AG04449 (cell line): ENCODE data around the gene BASP1.

ENCODE experiments used
- CTCF ChIA-PET: fragments of 350-600 bp; formaldehyde crosslinking; extraction: SDS; loops from one replicate; lab custom pipeline; 2021; ENCODE audit warnings: antibody characterized with exemption; lab: Yijun Ruan, JAX
- POLR2A ChIA-PET: fragments of 400-600, 350-600 bp; formaldehyde crosslinking; extraction: SDS; loops from one replicate; lab custom pipeline; 2020; ENCODE audit warnings: antibody characterized with exemption, inconsistent platforms; lab: Yijun Ruan, JAX
- DNase-seq: peaks from one replicate; pipeline ENCODE4 v3.0.0-alpha.2; 2010; ENCODE audit warnings: low read depth, low spot score
- H3K4me3 ChIP-seq: 2 replicates; pipeline ENCODE4 v1.5.1; 2011; ENCODE audit warnings: low read depth, mild to moderate bottlenecking, control low read depth, low read length
- TF ChIP-seq, protein P1 (sequence below): IDR thresholded peaks from one replicate; pipeline ENCODE4 v1.5.1; 2011; ENCODE audit warnings: mild to moderate bottlenecking, moderate library complexity, low read length, control low read depth, inconsistent platforms; ENCODE audit not compliant: insufficient read depth; ENCODE audit errors: missing control alignments

The BASP1 gene

DNA sequence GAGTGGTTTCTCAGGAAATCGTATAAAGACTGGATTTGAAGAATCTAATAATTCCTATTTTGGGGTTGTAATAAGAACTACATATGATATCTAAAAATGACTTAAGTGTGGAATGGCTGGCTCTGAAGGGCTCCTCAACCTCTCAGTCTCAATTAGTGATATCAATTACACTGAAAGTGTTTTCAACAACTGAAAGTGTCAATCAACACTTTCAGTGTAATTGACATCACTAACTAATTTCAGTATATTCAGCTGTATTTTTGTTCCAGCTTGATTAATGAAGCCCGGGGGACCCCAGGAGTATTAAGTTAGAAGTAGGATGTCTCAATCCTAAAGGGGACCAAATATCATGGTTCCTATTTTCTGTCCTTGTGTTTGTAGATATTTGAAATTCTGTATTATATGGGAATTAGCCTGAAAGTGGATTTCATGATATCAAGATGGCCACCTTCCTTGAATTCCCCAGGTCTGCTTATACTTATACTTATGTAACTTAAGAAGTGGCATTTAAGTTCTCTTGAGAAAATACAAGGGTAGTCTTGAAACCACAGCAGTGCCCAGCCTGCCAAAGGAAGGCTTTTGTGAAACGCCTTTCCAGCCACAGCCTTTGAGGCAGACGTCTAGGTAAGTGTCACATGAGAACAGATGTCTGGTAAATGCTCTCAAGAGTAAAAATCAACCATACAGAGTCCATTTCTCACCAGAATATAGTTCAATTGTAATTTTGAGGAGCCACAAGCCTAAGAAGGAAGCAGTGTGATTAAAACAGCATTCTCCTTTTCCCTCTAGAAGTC lies 4.6 kb downstream of the BASP1 start:
- no peak for DNase-seq
- CTCF ChIA-PET: interaction anchor here (1.0 to 1.3 kb wide), 2 partner anchors 13 to 1083 kb away, joined by 3 read pairs; no protein-coding TSS in a partner anchor
- POLR2A ChIA-PET: no interaction called here
- TF ChIP-seq, protein P1, sequence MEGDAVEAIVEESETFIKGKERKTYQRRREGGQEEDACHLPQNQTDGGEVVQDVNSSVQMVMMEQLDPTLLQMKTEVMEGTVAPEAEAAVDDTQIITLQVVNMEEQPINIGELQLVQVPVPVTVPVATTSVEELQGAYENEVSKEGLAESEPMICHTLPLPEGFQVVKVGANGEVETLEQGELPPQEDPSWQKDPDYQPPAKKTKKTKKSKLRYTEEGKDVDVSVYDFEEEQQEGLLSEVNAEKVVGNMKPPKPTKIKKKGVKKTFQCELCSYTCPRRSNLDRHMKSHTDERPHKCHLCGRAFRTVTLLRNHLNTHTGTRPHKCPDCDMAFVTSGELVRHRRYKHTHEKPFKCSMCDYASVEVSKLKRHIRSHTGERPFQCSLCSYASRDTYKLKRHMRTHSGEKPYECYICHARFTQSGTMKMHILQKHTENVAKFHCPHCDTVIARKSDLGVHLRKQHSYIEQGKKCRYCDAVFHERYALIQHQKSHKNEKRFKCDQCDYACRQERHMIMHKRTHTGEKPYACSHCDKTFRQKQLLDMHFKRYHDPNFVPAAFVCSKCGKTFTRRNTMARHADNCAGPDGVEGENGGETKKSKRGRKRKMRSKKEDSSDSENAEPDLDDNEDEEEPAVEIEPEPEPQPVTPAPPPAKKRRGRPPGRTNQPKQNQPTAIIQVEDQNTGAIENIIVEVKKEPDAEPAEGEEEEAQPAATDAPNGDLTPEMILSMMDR: no peak
- 0 out of 2 replicates have a peak overlapping the region, but pooled peaks have one; percentile 9 for H3K4me3 ChIP-seq

DNA sequence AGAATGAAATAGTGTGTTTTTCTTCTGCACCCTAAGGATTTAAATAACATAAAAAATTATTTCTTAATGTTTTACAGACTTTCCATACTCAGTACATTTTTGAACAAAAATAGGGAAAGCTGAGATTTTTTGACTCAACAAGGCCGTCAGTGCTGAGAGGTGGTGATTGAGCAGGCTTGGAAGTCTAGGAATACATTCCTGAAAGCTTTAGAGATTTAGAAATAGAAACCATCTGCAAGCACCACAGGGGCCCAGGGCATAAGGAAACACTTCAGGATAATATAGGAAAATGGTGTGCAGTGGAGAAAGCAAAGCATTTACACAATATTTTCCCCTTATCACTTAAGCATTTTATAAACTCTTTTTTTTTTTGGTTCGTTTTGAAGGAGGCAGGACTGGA lies 5.2 kb downstream of the BASP1 start:
- TF ChIP-seq, protein P1: no peak
- POLR2A ChIA-PET: no interaction called here
- H3K4me3 ChIP-seq: no peak overlapping the region
- DNase-seq: no peak
- CTCF ChIA-PET: no interaction called here

DNA sequence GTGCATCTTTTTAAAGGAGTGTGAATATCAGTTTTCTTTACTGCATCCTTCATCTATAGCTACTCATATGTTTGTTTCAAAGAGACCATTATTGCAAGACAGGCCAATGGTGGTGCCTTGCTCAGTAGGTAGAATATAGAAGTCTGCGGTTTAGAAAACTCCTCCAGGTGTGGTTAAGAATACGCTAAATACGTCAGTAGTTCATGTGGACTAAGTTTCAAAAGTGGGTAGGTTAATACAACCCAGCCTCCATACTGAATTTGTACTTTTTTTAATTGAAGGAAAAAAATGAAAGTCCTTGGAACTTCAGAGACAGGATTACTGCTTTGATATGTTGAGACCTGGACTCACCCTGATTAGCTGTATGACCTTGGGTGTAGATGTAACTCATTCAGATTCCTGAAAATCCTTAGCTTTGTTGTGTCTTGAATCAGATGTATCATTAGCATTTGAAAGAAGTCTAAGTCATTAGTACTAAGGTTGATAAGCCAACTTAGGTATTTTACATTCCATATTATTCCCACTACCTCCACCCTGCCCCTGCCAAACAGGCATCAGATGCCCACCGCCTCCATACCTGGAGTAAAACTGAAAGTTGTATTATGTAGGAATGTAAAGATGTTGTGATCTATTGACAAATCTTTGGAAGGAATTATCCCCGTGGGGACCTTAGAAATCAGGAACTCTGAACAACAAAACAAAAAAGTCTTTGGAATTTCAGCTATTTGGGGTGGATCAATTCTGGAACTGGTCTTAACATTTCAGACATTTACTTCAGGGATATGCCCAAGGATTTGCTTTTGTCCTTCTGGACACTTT lies 6.1 kb downstream of the BASP1 start:
- DNase-seq: no peak
- POLR2A ChIA-PET: no interaction called here
- CTCF ChIA-PET: no interaction called here
- no peak overlapping the region for H3K4me3 ChIP-seq
- TF ChIP-seq, protein P1: no peak

DNA sequence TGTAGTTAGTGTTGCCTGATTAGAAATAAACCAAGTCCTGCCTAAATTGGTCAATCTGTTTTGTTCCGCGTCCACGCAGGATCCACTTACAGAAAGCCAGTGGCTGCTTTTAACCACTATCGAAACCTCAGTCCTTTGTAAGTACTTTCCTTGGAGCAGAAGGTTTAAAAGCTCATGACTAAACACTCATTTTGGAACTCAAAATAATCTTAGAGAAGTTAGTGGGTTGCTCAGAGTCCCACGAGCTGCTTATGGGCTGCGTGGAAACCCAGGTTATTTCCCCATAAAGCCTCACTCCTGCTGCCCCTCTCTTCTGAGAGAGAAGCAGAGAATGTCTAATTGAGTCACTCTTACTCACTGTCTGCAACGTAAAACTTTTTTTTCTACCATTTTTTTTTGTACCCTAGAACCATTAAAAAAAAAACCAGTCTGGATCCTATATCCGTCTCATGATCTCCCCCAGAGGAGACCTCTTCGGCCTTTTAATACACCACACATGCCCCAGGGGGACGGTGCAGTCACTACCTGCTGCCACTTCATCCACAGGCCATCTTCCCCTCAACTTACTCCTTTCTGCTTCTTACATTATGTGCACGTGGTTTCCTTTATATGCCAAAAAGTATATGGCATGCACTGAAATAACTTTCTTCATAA lies 7.6 kb downstream of the BASP1 start:
- H3K4me3 ChIP-seq: no peak overlapping the region
- ChIA-PET CTCF (no interaction called here), POLR2A (interaction anchor here (0.9 kb wide), 1 partner anchor 11 kb away, joined by 4 read pairs; no protein-coding TSS in a partner anchor)
- no peak for DNase-seq
- TF ChIP-seq, protein P1: no peak

DNA sequence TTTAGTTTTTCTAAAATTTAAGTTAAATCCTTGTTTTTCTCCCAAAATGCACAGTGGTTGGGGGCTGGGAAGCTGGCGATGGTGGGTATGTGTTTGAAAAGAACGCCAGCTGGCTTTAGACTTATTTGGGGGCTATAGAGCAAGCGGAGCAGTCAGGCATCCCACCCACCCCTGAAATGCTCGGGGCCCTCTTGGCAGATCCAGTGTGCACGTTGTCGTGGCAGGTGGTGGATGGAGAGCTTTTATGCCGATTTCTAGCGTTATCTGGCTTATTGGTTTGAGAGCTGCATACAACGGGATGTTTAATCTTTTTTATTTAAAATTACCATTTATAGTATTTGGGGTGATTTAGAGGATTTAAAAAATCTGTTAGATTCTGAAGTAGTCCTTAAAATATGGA lies 8.1 kb downstream of the BASP1 start:
- TF ChIP-seq, protein P1: no peak
- no peak for DNase-seq
- POLR2A ChIA-PET: interaction anchor here (0.9 kb wide), 1 partner anchor 11 kb away, joined by 4 read pairs; no protein-coding TSS in a partner anchor
- CTCF ChIA-PET: interaction anchor here (1.0 to 2.3 kb wide), 2 partner anchors 9 to 26 kb away, joined by 4 to 8 read pairs; no protein-coding TSS in a partner anchor
- H3K4me3 ChIP-seq: no peak overlapping the region
